GM12801 (cell line): ENCODE results near the gene CLDN6.

Experiments used
- CTCF ChIP-seq: IDR thresholded peaks from one replicate; pipeline ENCODE4 v1.5.1; 2011; ENCODE audit warnings: control low read depth; ENCODE audit not compliant: insufficient read length; ENCODE audit errors: extremely low read depth

The CLDN6 gene

DNA sequence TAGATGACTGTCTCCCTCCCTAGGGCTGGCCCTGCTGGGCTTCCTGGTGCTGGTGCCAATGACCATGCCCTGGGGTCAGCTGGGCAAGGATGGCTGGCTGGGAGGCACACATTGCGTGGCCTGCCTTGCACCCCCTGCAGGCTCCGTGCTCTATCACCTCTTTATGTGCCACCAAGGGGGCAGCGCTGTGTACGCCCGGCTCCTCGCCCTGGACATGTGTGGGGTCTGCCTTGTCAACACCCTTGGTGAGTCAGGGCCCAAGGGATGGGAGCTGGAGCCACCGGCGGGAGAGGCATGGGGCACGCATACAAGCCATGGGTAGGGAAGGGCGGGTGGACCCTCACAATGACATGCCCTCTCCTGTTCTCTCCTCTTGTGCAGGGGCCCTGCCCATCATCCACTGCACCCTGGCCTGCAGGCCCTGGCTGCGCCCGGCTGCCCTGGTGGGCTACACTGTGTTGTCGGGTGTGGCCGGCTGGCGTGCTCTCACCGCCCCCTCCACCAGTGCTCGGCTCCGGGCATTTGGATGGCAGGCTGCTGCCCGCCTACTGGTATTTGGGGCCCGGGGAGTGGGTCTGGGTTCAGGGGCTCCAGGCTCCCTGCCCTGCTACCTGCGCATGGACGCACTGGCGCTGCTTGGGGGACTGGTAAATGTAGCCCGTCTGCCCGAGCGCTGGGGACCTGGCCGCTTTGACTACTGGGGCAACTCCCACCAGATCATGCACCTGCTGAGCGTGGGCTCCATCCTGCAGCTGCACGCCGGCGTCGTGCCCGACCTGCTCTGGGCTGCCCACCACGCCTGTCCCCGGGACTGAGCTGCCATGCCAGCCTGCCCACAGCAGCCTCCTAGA, 46.6 kb downstream of the CLDN6 start:
- TF ChIP-seq CTCF, result no peak

DNA sequence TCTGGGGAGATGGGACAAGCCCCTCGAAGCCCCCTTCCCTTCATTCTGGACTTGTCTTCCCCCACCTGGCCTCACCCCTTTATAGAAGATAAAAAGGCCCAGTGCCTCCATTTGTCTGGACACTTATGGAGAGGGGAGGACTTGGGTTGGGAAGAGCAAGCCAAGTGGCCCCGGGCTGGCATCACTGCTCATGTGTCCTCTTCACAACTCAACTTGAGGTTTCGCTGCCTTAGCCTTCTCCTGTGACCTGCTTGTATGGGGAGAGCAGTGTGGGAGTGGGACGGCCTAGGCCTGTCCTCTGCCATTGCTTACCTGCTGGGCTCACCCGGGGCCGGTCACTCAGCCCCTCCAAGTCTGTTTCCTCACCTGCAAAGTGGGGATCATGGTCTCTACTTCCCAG, 47.4 kb downstream of the CLDN6 start:
- TF ChIP-seq CTCF, result no peak

DNA sequence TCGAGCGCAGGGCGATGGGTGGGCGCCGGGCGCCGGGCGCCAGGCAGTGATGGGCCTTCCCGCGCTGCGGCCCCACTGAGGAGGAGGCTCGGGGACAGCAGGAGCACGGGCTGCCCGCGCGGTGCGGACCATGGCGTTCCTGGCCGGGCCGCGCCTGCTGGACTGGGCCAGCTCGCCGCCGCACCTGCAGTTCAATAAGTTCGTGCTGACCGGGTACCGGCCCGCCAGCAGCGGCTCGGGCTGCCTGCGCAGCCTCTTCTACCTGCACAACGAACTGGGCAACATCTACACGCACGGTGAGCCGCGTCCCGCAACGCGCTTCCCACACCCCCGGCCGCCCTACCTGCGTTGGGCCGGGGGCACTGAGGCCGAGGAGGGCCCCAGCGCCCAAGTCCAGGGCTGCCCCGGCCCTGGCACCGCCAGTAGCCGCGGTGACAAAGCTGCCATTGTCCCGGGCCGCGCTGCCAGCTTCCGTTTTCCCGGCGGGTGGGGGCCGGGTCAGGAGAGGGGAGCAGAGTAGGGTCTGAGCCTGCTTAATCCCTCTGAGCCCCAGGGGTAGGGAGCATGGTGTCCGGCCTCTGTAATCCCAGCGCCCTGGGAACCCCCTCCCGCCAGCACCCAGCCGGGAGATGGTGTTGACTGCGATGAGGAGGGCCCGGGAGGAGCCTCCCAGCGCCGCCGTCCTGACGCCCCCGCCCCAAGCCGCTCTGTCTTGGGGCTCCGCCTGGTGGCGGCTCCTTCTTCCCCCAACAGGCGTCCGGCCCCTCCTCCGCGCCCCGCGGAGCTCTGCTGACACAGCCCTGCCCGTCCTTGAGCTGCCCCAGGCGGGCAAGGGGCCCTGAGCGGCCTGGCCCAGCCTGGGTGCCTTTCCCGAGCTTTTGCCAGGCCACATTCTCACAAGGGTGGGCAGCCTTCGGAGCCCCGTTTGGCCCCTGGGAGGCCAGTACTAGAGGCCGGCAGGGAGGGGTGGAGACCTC, 48.1 kb downstream of the CLDN6 start:
- no peak for TF ChIP-seq CTCF

- TF ChIP-seq CTCF, result no peak
Observed at GRCh38 chr16:2968738-2969544, 49.0 kb downstream of the CLDN6 start, which contains the start of gene PAQR4. Gene PAQR4, plus strand, starts transcription at chr16:2969348. Its CDS starts 327 bp downstream, at chr16:2969675.

DNA sequence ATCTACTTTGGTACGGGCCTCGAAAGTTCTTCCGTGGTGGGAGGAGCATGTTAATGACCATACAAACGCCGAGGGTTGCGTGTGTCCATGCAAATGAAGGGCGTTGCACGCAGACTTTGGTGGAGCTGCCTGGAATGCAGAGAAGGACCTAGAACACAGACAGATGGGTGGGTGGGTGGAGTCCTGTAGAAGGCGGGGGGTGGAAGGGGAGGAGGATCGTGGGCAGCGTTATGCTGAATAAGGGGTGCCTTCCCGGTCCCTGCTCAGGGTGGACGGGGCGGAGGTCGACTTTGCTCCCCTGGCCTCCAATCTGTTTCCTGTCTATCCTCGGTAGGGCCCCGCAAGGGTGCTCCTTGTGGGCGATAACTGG, 49.6 kb downstream of the CLDN6 start:
- TF ChIP-seq CTCF, result no peak

- no peak for TF ChIP-seq CTCF
Observed at GRCh38 chr16:2967721-2968161, 50.2 kb downstream of the CLDN6 start.
